Keratinocyte (primary cell): ENCODE results near the gene B3GALT4. TPM values are rescaled to one million over a fixed set of nuclear protein-coding genes. Genes with fewer than 3 reads are reported as not detected.
A peak's percentile ranks its signal among the peaks of the same experiment; 100 is the strongest.

Experiments
- DNase-seq: peaks from one replicate; pipeline ENCODE4 v3.0.0-alpha.2; 2011; ENCODE audit warnings: low read depth, missing footprints, low spot score
- FAIRE-seq: peaks from 2 replicates; lab custom pipeline; 2011; peaks lifted over from hg19 to GRCh38; lab: Jason Lieb, UNC
- H2AFZ ChIP-seq: 2 replicates; pipeline ENCODE4 v1.6.0; 2012; ENCODE audit warnings: low read length, control low read depth, inconsistent platforms; ENCODE audit not compliant: control insufficient read depth
- H3K27ac ChIP-seq: 2 replicates; pipeline ENCODE4 v1.5.1; 2011; ENCODE audit warnings: low read length; ENCODE audit not compliant: control insufficient read depth, insufficient read depth
- H3K27me3 ChIP-seq: 3 replicates; pipeline ENCODE4 v1.6.0; 2011; ENCODE audit warnings: low read length; ENCODE audit not compliant: control insufficient read depth, insufficient read depth; ENCODE audit errors: extremely low read depth
- H3K36me3 ChIP-seq, 2 experiments: 2 replicates in 1 of 2; 3 replicates in 1 of 2; pipeline ENCODE4 v1.5.1; 2011; ENCODE audit warnings: low read length in 2 of 2, mild to moderate bottlenecking in 1 of 2; ENCODE audit not compliant: control insufficient read depth in 2 of 2, insufficient read depth in 2 of 2; ENCODE audit errors: extremely low read depth in 1 of 2
- H3K4me1 ChIP-seq: 3 replicates; pipeline ENCODE4 v1.5.1; 2011; ENCODE audit warnings: low read length; ENCODE audit not compliant: control insufficient read depth, insufficient read depth; ENCODE audit errors: extremely low read depth
- H3K4me2 ChIP-seq: 3 replicates; pipeline ENCODE4 v1.6.0; 2011; ENCODE audit warnings: low read depth, low read length; ENCODE audit not compliant: control insufficient read depth, insufficient read depth; ENCODE audit errors: extremely low read depth
- H3K4me3 ChIP-seq, 3 experiments: fragments of 200-600 bp in 1 of 3; sonication (generic) in 1 of 3; 2 replicates in 2 of 3; 3 replicates in 1 of 3; pipeline ENCODE4 v1.5.1; 2011 to 2016; ENCODE audit warnings: low read length in 3 of 3, mild to moderate bottlenecking in 3 of 3, control low read depth in 2 of 3, inconsistent platforms in 1 of 3, low read depth in 1 of 3, mixed read lengths in 1 of 3, mixed run types in 1 of 3, moderate library complexity in 1 of 3; ENCODE audit not compliant: control insufficient read depth in 2 of 3, insufficient read depth in 2 of 3; ENCODE audit errors: extremely low read depth in 1 of 3
- H3K79me2 ChIP-seq: 2 replicates; pipeline ENCODE4 v1.6.0; 2012; ENCODE audit warnings: low read length; ENCODE audit not compliant: control insufficient read depth, insufficient read depth
- H3K9ac ChIP-seq: 3 replicates; pipeline ENCODE4 v1.6.0; 2011; ENCODE audit warnings: low read length; ENCODE audit not compliant: control insufficient read depth, insufficient read depth; ENCODE audit errors: extremely low read depth
- H3K9me1 ChIP-seq: 3 replicates; pipeline ENCODE4 v1.6.0; 2011; ENCODE audit warnings: low read length; ENCODE audit not compliant: control insufficient read depth, insufficient read depth; ENCODE audit errors: extremely low read depth
- H3K9me3 ChIP-seq: 2 replicates; pipeline ENCODE4 v1.5.1; 2012; ENCODE audit warnings: low read depth, low read length; ENCODE audit not compliant: control insufficient read depth
- H4K20me1 ChIP-seq: 3 replicates; pipeline ENCODE4 v1.6.0; 2011; ENCODE audit warnings: low read length; ENCODE audit not compliant: control insufficient read depth, insufficient read depth; ENCODE audit errors: extremely low read depth
- EZH2 ChIP-seq: IDR thresholded peaks from one replicate; pipeline ENCODE4 v1.6.1; 2012; ENCODE audit warnings: inconsistent platforms, mild to moderate bottlenecking, low read length, moderate library complexity
- dilution Hi-C: fragments of 300-500 bp; cut with MboI; formaldehyde crosslinking; loops from one replicate; pipeline ENCODE4 v1.7.0; 2020; ENCODE audit warnings: low sequenced_read_pairs; ENCODE audit not compliant: extremely low pct_ligation_motif_present
- polyA plus RNA-seq, 5 experiments: library from polyadenylated mRNA; depleted of rRNA in 3 of 5; stranded (reverse) in 3 of 5; stranded (forward) in 1 of 5; unstranded in 1 of 5; fragments of >200 nt; gene quantifications; 1 replicate in 1 of 5; 2 replicates in 3 of 5; 3 replicates in 1 of 5; pipeline versions ENCODE4 v1.2.1 to v1.2.3, GENCODE V29; 2011 to 2012; ENCODE audit warnings: missing spikeins in 2 of 5, low read depth in 1 of 5, low replicate concordance in 1 of 5
- TF ChIP-seq, protein P1 (sequence below), 3 experiments: IDR thresholded peaks in 1 of 3; conservative IDR thresholded peaks in 1 of 3; optimal IDR thresholded peaks in 1 of 3; 2 replicates in 2 of 3; 3 replicates in 1 of 3; pipeline versions ENCODE3 to v1.5.1; 2011; ENCODE audit warnings: low read length in 3 of 3, mild to moderate bottlenecking in 3 of 3, moderate library complexity in 2 of 3, control low read depth in 1 of 3, inconsistent platforms in 1 of 3; ENCODE audit not compliant: insufficient read depth in 2 of 3; ENCODE audit errors: extremely low read depth in 1 of 3

Gene B3GALT4
- polyA plus RNA-seq, 1 donor (not counting 4 experiments of a cell fraction or from before 2014, with no cell fraction given), result 0.31 TPM

DNA sequence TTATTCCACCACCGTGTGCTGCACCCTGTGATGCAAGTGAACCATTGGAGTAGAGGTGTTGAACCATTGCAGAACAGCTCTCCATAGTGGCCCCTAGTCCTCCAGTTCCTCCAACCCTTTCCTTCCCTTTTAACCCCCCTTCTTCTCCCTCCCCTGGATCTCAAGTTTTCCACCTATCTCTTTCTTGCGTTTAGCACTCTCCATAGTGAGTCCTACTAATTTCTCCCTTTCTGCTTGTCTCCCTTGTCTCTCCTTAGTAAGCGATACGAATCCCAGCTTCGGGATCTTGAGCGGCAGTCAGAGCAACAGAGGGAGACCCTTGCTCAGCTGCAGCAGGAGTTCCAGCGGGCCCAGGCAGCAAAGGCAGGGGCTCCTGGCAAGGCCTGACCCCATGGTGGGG is 13.5 kb downstream of the B3GALT4 start:
- H3K9ac ChIP-seq, result peak overlapping the region; percentile 95
- dilution Hi-C loops, result no loop called here
- no peaks in the 10 kb centered on the region for H4K20me1 ChIP-seq
- FAIRE-seq (no peak), DNase-seq (no peak)
- H3K9me3 ChIP-seq, result no peaks in the 10 kb centered on the region
- H3K4me1 ChIP-seq, result peaks cover 20% of the 10 kb centered on the region
- peak overlapping the region; percentile 85 for H3K27ac ChIP-seq
- H3K79me2 ChIP-seq, result peaks cover 49% of the 10 kb centered on the region
- no peaks in the 10 kb centered on the region for H3K9me1 ChIP-seq
- TF ChIP-seq EZH2, result no peak
- TF ChIP-seq, protein P1, sequence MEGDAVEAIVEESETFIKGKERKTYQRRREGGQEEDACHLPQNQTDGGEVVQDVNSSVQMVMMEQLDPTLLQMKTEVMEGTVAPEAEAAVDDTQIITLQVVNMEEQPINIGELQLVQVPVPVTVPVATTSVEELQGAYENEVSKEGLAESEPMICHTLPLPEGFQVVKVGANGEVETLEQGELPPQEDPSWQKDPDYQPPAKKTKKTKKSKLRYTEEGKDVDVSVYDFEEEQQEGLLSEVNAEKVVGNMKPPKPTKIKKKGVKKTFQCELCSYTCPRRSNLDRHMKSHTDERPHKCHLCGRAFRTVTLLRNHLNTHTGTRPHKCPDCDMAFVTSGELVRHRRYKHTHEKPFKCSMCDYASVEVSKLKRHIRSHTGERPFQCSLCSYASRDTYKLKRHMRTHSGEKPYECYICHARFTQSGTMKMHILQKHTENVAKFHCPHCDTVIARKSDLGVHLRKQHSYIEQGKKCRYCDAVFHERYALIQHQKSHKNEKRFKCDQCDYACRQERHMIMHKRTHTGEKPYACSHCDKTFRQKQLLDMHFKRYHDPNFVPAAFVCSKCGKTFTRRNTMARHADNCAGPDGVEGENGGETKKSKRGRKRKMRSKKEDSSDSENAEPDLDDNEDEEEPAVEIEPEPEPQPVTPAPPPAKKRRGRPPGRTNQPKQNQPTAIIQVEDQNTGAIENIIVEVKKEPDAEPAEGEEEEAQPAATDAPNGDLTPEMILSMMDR (optimal IDR thresholded peaks at IDR 0.05 in 1 of 3, IDR thresholded peaks at IDR 0.05 in 1 of 3, conservative IDR thresholded peaks at IDR 0.05 in 1 of 3; ENCODE audit: extremely low read depth in 1 of 3, insufficient read depth in 2 of 3, low read length in 3 of 3), result no peak
- H3K27me3 ChIP-seq, result no peaks in the 10 kb centered on the region
- H3K36me3 ChIP-seq, result peaks cover 37 to 49% of the 10 kb centered on the region in 2 experiments
- peak overlapping the region; percentile 54 to 98 (median 95) for H3K4me3 ChIP-seq
- no peak overlapping the region for H2AFZ ChIP-seq
- H3K4me2 ChIP-seq, result peak overlapping the region; percentile 99

DNA sequence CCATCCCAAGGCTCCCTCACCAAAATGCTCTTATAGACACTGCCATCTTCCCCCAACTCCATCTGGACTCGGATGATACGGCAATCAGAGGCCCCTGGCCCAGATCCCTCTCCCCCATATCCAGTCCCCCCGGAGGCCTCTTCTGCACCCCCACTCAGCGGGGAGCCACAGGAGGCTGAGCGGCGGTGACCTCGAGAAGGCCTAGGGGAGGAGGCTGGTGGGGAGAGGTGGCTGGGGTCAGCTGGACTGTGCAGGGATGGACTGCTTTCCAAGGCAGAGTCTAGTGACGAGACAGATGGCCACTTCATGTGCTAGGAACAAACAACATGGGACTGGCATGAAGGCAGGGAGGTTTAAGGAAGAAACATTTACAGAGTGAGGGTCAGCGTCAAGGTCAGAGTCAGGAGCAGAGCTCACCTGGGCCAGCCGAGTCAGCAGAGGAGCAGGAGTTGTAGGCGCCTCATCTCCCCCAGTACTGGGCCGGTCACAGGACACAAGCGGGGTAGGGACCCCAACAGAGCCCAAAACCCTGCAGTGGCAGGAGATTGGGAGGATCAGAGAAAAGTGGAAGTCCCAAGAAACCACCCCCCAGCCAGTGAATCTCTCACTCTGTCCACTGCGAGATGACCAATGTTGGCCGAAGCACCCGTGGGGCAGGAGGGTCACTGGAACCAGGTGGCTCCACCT is 16.2 kb downstream of the B3GALT4 start:
- TF ChIP-seq, protein P1 (optimal IDR thresholded peaks at IDR 0.05 in 1 of 3, IDR thresholded peaks at IDR 0.05 in 1 of 3, conservative IDR thresholded peaks at IDR 0.05 in 1 of 3; ENCODE audit: extremely low read depth in 1 of 3, insufficient read depth in 2 of 3, low read length in 3 of 3), result no peak
- TF ChIP-seq EZH2, result no peak
- FAIRE-seq, result no peak

More for the DNA sequence above, 16.2 kb downstream of the B3GALT4 start:
- H3K27me3 ChIP-seq, result no peaks in the 10 kb centered on the region
- no peak overlapping the region for H3K9ac ChIP-seq
- H3K9me1 ChIP-seq, result no peaks in the 10 kb centered on the region
- no peak overlapping the region for H3K4me2 ChIP-seq
- no peak for DNase-seq
- no peak overlapping the region for H2AFZ ChIP-seq
- peaks cover 26 to 38% of the 10 kb centered on the region in 2 experiments for H3K36me3 ChIP-seq
- dilution Hi-C loops, result no loop called here
- no peaks in the 10 kb centered on the region for H4K20me1 ChIP-seq
- no peak overlapping the region for H3K4me3 ChIP-seq
- no peaks in the 10 kb centered on the region for H3K9me3 ChIP-seq
- peaks cover 25% of the 10 kb centered on the region for H3K4me1 ChIP-seq
- H3K27ac ChIP-seq, result no peak overlapping the region
- H3K79me2 ChIP-seq, result peaks cover 38% of the 10 kb centered on the region
